ENCODE results near the gene DIAPH2.
"Not testable (repeated sequence)": the region's sequence is repeated elsewhere in the genome, so short reads cannot be mapped to it uniquely, and the experiment has no call there.

The DIAPH2 gene

GRCh38 chrX:97401586-97402136 lies 717.0 kb downstream of the DIAPH2 start:
- DNase-seq = no peak

DNA sequence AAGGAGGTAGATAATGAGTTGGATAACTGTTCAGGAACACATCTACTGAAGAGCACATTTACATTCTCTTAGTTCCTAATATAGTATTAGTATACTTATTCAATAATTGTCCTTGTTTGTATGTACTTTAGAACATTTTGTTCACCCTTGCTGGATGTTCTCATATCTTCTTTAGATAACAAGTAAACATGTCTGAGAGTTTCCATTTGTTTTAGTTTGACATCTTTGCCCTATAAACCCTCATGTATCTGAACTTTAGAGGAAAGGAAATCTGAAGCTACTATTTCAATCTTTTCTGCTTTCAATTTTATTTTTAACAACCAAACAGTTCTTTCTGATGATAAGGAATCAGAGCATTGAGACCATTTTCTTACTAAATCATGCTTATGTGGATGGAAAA lies 717.7 kb downstream of the DIAPH2 start:
- no peak for DNase-seq

DNA sequence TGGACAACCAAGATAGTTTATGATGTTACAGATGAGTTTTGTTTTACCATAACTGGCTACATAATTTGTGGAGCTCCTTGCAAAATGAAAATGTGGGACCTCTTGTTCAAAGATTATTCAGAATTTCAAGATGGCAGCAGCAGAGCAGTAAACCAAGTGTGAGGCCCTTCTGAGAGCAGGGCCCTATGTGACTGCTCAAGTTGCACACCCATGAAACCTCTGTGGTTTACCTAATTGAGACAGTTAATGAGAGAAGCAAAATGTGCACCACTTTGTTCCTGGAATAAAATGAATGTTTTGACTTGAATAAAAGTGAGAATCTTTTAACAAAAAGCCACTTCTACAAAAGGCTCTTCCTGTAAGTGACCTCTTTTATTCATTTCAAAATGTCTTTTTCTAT lies 718.3 kb downstream of the DIAPH2 start:
- no peak for DNase-seq

DNA sequence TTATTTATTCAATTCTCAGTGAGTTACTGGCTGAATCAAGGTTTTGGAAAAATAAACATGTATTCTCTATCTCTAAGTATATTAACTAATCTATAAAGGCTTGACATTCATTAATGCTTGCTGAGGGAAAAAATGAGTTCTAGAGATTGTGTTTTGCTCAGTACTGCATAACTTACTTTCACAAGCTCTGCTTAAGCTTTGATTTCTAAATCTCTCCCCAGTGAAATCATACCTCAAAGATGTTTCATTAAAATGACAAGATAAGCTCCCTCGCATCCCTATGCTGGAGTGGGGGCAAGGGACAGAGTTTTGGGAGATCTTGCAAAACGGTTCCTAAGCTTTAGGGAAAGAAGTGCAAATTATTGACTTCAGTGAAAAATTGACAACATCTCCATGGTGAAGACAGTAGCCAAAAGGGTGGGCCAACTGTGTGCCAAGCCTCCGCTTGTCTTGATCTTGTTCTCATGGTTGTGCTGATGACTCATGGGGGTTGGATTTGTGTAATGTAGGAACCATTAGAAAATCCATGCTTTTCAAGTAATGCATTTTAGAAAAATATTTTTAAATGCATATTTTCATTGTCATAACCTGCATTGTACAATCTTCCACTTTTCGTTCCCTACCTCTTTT lies 720.5 kb downstream of the DIAPH2 start:
- DNase-seq = no peak

- DNase-seq = not testable (repeated sequence)
These were observed 725.2 kb downstream of the DIAPH2 start for GRCh38 chrX:97409632-97410415.

- DNase-seq = no peak
These were observed 731.8 kb downstream of the DIAPH2 start for GRCh38 chrX:97416461-97416860.

DNA sequence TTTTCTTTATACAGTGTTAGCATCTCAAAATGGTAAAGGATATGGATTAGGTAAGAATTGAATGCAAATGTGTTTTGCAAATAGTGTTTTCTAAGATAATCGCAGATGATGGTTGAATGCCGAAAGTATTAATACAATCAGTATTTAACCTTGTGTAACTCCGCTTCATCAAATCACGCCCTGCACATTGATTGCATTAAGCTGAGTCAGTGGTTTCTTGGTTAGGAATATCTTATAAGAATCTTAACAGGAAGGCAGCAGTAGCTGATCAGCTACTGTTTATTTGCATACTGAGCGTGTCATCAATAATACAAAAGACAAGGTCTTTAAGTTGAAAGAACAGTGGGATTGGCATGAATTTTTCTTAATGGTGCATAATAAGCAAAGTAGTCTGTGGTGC lies 744.5 kb downstream of the DIAPH2 start:
- no peak for DNase-seq

DNA sequence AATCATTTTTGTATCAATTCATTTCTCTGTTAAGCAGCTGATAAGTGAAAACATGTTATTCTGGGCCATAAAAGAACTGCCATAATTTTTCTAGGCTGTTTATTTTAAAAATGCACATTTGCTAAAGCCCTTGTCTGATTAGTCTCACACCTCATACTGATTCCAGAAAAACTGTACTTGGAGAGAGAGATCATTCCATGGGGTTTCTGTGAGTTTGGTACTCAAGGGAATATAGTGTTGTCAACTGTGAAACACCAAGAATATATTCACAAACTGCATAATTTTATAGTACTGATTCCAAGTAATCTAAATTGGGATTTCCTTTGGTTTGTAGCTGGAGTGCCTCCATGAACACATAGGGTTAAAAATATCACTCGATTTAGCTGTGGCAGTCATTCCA lies 746.6 kb downstream of the DIAPH2 start:
- no peak for DNase-seq

GRCh38 chrX:97446298-97446882 lies 761.7 kb downstream of the DIAPH2 start:
- no peak for DNase-seq

GRCh38 chrX:97447306-97447705 lies 762.7 kb downstream of the DIAPH2 start:
- DNase-seq = no peak

- no peak for DNase-seq
These were observed 767.6 kb downstream of the DIAPH2 start for GRCh38 chrX:97452283-97452682.

GRCh38 chrX:97461763-97462162 lies 777.1 kb downstream of the DIAPH2 start:
- no peak for DNase-seq

- DNase-seq = no peak
These were observed 786.4 kb downstream of the DIAPH2 start for GRCh38 chrX:97471071-97471470.

DNA sequence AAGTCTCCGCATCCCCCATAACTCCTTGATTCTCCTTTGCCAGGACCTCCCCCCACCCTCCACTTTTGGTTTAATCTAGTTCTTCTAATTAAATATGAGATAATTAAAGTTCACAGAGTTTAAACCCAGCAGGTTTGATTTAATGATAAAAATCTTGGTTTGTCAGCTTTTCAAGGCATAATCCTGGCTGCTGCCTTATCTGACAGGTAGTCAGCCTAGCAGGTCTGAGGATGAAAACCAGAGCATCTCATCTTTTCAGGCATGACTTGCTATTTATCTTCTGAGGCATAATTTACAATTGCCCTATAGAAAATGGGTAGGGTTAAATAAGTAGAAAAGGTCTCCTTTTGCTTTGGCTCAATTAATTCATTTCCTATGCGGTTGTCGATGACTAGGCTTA lies 790.3 kb downstream of the DIAPH2 start:
- DNase-seq = no peak

- no peak for DNase-seq
These were observed 794.7 kb downstream of the DIAPH2 start for GRCh38 chrX:97479106-97479890.

- DNase-seq = no peak
These were observed 796.6 kb downstream of the DIAPH2 start for GRCh38 chrX:97481228-97481627.

DNA sequence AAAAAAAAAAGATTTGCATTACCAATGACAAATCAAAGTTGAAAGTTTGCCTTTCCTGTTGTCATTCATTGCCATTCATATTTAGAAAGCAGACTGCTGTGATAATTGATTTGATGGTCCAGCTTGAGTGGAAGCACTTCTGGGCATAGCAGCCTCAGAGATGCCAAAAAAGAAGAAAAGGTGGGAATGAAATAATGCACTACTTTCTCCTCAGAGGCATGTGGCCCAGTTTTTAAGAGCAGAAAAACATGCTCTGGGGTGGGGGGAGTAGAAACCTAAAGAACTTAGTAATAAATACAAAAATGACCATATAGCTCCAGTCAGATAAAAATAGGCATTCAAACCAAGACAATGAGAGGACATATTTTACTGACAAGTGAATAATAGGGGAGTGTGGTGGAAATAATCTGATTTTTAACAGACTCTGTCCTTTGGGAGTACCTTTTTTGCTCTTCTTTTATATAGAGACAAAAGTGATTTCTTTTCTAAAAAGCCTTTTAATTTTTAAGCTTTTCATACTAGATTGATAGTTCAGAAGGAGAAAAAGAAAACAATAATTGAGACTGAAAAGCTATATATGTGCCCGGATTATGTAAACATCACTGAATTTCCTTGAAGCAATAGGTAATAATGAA lies 798.1 kb downstream of the DIAPH2 start:
- DNase-seq = no peak

- no peak for DNase-seq
These were observed 806.0 kb downstream of the DIAPH2 start for GRCh38 chrX:97490656-97491055.

DNA sequence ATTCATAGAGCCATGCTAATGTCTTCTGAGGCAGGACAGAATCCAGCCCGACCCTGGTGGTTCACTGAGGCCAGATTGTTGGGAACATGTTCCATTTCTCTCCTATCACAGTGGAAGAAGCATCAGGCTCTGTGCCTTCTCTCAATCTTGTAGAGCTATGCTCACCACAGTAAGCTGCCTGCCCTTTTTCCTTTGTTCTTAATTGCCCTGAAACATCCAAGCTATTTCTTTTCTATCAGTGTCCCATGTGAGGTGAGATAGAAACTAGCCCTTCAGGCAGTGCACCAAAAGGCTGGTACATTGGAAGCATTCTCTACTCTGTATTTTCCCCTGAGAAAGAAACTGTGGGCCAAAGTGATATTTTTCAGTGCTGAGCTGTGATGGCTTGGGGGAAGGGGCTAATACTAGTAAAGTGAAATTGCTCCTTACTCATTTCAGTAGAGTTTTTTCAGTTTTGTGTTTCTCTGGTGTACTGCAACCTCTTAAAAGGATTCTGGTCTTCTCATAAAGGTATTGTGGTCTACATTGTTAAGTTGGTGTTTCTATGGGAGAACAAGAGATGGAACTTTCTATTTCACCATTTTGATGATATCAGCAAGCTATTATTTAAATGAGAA lies 810.2 kb downstream of the DIAPH2 start:
- no peak for DNase-seq

GRCh38 chrX:97498093-97498492 lies 813.5 kb downstream of the DIAPH2 start:
- no peak for DNase-seq

- DNase-seq = no peak
These were observed 819.8 kb downstream of the DIAPH2 start for GRCh38 chrX:97504431-97504830.

- DNase-seq = no peak
These were observed 833.1 kb downstream of the DIAPH2 start for GRCh38 chrX:97517763-97518162.

Data from activated gamma-delta T cell treated with Interleukin-2 at 50 U/mL for 16 hours (primary cell).